Measurements from ENCODE around the gene GPR17. TPM values are rescaled to one million over a fixed set of nuclear protein-coding genes. Genes with fewer than 3 reads are reported as not detected.
A peak's percentile ranks its signal among the peaks of the same experiment; 100 is the strongest.

Gene GPR17
- total and polyA plus RNA-seq, 11 donors = 0.10 to 8.0 (median 0.26) TPM; not detected in 3

- Histone ChIP-seq H3K9me3 (no peaks in the 10 kb centered on the region), H3K4me1 (no peaks in the 10 kb centered on the region), H3K27ac (no peak overlapping the region), H3K4me3 (no peak overlapping the region), H3K27me3 (peaks cover 0 to under 1% (median 0%) of the 10 kb centered on the region in 9 donors), H3K36me3 (no peaks in the 10 kb centered on the region)
- DNase-seq = no peak
- ATAC-seq = no peak
- no peak for TF ChIP-seq POLR2A (IDR thresholded peaks at IDR 0.05)
- TF ChIP-seq, protein P1, sequence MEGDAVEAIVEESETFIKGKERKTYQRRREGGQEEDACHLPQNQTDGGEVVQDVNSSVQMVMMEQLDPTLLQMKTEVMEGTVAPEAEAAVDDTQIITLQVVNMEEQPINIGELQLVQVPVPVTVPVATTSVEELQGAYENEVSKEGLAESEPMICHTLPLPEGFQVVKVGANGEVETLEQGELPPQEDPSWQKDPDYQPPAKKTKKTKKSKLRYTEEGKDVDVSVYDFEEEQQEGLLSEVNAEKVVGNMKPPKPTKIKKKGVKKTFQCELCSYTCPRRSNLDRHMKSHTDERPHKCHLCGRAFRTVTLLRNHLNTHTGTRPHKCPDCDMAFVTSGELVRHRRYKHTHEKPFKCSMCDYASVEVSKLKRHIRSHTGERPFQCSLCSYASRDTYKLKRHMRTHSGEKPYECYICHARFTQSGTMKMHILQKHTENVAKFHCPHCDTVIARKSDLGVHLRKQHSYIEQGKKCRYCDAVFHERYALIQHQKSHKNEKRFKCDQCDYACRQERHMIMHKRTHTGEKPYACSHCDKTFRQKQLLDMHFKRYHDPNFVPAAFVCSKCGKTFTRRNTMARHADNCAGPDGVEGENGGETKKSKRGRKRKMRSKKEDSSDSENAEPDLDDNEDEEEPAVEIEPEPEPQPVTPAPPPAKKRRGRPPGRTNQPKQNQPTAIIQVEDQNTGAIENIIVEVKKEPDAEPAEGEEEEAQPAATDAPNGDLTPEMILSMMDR (IDR thresholded peaks at IDR 0.05) = no peak
- 65 to 81% (median 73%) methylated on average over 3 of the region's 3 CpGs for WGBS, 4 donors
- intact Hi-C loops (cut with DNase I) = no loop called here
Observed at GRCh38 chr2:127620866-127621265, 25.1 kb upstream of the GPR17 start.

- Histone ChIP-seq H3K4me3 (no peak overlapping the region), H3K27me3 (peaks cover 0 to 4% (median 0%) of the 10 kb centered on the region in 9 donors), H3K27ac (no peak overlapping the region), H3K9me3 (no peaks in the 10 kb centered on the region), H3K4me1 (peaks cover 0 to 3% (median 0%) of the 10 kb centered on the region in 12 donors), H3K36me3 (no peaks in the 10 kb centered on the region)
- intact Hi-C loops (cut with DNase I) = no loop called here
- TF ChIP-seq, protein P1 (IDR thresholded peaks at IDR 0.05) = no peak
- TF ChIP-seq POLR2A (IDR thresholded peaks at IDR 0.05) = no peak
- peak in 1 of 5 donors; percentile 8 for DNase-seq
- 92 to 98% (median 96%) methylated on average over 13 to 15 of the region's 15 CpGs for WGBS, 4 donors
- no peak for ATAC-seq
Observed at GRCh38 chr2:127621981-127622431, 23.9 kb upstream of the GPR17 start.

DNA sequence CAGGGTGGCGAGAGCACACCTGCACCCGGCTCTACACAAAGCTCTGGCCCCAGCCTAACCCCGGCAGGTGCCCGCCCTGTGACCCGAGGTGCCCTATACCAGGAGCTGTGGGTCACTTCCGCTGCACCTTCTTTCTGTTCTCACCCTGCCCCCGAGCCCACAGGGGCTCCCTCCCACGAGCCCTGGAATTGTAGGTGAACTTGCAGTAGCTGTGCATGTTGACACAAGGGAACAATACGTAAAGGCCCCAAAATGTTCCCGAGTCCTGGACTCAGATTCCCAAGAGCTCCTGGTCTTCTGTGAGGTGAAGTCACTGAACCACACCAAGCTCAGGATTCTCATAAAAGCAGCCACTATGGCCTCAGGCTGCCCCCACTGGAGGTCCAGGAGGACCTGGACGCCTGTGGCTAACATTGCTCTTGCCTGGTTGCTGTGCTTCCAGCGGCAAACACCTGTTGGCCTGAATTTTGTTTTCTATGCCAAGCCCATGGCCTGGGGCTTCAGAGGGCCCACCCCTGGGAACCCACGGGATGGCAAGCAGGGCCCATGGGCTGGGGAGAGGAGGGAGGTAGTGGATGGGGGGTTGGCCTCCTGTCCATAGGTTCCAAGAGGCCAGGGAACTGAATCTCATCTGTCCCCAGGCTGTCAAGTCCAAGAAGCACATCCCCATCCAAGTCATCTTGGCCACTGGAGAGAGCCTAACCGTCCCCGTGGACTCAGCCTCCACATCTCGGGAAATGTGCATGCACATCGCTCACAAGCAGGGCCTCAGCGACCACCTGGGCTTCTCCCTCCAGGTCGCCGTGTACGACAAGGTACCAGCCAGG is 23.2 kb upstream of the GPR17 start:
- H3K9me3 ChIP-seq = no peaks in the 10 kb centered on the region
- DNase-seq (peak in 2 of 5 donors; percentile 11 to 30), ATAC-seq (no peak)
- 92 to 94% (median 93%) methylated on average over 21 of the region's 21 CpGs for WGBS, 4 donors
- no peaks in the 10 kb centered on the region for H3K36me3 ChIP-seq
- H3K4me1 ChIP-seq = peaks cover 0 to 8% (median 0%) of the 10 kb centered on the region in 12 donors
- intact Hi-C loops (cut with DNase I) = no loop called here
- TF ChIP-seq, protein P1 (IDR thresholded peaks at IDR 0.05) = no peak
- no peak for TF ChIP-seq POLR2A (IDR thresholded peaks at IDR 0.05)
- H3K27ac ChIP-seq = no peak overlapping the region
- H3K27me3 ChIP-seq = peaks cover 0 to 4% (median 0%) of the 10 kb centered on the region in 9 donors
- H3K4me3 ChIP-seq = no peak overlapping the region

Data from heart left ventricle (tissue), 16 donors.